GM21390 (cell line): ENCODE data around the gene CD52.

ENCODE experiments used
- ATAC-seq: cut with Tn5 transposase; IDR thresholded peaks from one replicate; pipeline ENCODE4 v1.9.1; 2021; ENCODE audit not compliant: unreplicated experiment

Gene CD52, protein sequence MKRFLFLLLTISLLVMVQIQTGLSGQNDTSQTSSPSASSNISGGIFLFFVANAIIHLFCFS

DNA sequence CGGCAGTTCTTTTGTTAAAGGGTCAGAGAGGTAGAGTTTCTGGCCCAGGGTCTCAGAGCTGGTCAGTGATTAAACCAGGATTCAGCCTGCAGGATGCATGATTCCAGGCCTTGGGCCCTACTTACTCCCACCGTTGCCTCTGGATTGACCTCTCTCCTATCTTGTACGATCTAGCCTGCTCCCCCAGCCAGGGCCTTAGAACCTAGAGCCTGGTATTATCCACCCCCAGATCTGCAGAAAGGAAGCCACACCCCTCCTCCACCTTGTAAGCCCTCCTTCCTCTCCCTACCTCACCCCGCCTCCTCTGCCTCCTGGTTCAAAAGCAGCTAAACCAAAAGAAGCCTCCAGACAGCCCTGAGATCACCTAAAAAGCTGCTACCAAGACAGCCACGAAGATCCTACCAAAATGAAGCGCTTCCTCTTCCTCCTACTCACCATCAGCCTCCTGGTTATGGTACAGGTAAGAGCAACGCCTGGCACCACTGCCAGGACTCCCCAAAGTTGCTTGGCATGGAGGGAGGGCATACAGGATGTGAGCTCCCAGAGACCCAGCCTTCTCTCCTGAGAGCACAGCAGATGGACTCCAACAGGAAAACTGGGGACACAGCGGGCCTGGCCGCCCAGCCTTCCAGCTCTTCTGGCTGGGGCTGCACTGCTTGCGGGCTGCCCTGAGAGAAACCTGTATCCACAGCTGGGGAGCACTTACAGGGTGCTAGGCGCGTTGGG, at the start of gene CD52:
CD52 (plus strand) TSS at position 347 of the 726 bp plus-strand sequence; CDS start at position 407, 60 bp downstream.
- ATAC-seq = no peak

DNA sequence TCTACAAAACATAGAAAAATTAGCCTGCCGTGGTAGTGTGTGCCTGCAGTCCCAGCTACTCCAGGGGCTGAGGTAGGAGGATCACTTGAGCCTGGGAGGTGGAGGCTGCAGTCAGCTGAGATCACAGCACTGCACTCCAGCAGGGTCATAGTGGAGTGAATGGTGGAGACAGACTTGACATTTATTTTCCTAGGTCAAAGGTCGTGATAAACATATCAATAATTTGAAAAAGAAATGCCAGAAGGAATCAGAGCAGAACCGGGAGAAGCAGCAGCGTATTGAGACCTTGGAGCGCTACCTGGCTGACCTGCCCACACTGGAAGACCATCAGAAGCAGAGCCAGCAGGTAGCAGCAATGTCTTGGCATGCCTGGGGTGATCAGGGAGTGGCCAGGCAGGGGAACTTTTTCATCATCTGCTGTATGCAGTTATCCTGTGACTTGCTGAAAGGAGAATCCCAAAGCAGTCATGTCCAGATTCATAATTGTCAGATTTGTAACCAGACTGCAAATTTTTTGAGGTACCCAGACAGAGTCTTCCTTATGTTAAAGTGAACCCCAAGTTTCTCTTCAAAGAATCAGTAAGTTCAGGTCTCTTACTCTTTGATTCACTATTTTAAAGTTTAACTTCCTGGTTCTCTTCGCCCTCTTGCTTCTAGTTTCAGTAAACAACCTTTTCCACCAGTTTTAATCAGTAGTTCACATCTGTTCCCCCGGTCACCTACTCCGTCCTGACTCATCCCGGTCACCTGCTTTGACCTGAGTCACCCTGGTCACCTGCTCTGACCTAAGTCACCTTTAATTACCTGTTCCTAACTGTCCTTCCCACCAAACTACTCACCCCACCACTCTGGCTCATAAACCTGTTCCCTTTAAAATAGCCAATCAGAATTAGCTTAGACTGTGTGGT, 49.2 kb upstream of the CD52 start:
- no peak for ATAC-seq

DNA sequence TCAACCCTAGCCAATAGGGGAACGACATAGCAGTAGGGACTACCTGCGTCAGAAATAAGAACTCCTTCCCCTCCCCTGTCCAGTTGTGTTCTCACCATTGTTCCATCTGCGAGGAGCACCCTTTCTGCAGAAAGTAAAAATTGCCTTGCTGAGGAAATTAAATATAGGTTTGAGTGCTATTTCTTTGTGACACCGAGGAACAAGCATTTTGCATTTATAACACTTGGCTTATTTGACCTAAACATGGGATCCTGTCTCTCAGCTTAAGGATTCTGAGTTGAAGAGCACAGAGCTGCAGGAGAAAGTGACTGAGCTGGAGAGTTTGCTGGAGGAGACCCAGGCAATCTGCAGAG, 48.6 kb upstream of the CD52 start:
- no peak for ATAC-seq

DNA sequence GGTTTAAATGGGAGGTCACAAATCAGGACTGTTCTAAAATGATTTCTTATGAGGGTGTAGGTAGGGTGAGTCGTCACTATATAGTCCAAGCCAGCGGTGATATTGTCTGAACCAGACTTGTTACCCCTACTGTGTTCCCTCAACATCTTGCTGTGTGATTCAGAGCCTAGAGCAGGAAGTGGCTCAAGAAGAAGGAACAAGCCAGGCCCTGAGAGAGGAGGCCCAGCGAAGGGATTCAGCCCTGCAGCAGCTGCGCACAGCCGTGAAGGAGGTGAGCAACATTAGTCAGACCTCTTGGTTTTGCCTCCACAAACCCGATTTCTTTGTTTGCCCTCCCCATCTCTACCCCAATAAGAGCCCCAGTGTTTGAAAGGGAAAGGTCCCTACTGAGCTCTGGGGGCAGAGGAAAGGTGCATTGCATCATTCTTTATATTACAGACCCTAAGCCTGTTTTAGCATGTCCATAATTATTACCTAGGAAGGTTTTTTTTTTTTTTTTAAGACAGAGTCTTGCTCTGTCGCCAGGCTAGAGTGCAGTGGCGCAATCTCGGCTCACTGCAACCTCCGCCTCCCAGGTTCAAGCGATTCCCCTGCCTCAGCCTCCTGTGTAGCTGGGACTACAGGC, 42.8 kb upstream of the CD52 start:
- ATAC-seq = no peak

DNA sequence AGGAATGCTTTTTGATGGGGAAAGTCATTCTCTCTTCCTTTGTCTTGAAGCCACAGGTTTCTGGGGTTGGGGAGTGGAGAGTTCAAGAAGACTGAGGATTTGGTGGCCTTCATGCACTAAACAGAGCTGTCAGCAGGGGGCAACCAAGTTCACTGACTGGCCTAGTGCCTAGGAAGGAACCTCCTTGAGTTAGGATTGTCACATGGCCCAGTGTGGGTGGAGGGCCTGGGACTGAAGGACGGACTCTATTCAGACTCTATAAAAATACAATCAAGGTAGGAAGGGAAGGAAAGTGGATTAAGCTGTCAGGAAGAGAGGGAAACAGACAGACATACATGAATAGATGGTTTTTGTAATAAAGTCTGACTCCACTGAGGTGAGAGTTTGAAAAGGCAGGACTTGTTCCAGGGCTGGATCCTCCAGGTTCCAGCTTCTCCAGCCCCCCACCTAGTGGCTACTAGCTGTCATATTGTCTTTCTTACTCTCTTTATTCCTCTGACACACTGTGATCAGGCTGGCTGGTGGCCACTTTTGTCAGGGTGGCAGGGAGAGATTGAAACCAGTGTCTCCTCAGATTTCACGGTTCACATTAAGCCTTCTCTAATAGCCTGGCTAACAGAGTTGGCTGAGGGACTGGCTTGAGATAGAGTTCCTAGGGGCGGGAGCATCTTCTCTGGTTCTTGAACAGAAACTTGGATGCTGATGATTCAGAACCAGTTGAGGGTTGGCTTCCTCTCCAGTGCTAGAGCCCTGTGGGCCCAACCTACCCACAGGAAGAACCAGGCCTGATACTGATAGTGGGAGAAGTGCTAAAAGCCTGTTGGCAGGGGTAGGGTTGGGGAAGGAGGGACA, 42.0 kb upstream of the CD52 start:
- no peak for ATAC-seq

DNA sequence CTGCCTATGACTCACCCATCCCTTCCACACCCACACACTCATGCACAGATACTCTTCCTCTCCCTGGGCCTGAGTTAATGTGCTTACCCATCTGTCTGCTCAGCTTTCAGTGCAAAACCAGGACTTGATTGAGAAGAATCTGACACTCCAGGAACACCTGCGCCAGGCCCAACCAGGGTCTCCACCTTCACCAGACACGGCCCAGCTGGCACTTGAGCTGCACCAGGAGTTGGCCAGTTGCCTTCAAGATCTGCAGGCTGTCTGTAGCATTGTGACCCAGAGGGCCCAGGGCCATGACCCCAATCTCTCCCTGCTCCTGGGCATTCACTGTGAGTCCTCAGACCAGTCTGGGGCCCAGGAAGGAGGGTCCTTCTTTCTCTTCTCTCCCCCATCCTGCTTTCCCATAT, 41.3 kb upstream of the CD52 start:
- ATAC-seq = no peak

DNA sequence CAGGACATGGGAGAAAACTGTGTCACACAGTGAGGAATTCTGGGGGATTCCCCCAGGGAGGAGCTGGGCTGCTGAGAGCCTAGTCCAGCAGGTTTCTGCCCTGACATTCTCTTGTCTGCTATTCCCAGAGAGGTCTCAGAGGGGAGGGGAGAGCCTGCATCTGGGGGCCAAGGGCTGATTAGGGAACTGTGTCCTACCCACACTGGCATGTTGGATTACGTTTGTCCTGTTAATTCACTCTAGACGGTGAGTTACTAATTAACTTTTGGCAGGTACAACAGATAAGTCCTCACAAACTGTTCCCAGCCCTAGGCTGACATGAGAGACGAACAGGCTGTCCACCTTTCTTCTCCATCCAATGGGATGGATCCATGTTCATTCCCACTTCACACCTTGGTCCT, 40.5 kb upstream of the CD52 start:
- ATAC-seq = no peak

DNA sequence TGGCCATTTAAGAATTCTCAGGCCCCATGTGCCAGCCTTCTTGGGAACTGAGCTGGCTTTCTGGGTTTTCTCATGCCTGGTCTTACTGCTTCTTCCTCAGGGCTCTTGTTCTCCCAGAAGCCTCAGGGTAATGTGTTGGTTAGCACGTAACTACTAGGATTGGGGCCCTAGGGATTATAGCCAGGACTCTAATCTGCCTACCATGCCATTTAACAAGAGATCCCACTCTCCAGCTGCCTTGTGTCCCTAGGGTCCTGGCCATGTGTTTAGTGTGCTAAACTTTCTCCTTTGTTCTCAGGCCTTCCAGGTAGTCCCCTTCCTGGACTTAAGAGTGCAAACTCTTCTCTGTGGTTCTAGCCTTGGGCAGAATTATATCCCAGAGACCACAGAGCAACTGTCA, 40.0 kb upstream of the CD52 start:
- no peak for ATAC-seq

DNA sequence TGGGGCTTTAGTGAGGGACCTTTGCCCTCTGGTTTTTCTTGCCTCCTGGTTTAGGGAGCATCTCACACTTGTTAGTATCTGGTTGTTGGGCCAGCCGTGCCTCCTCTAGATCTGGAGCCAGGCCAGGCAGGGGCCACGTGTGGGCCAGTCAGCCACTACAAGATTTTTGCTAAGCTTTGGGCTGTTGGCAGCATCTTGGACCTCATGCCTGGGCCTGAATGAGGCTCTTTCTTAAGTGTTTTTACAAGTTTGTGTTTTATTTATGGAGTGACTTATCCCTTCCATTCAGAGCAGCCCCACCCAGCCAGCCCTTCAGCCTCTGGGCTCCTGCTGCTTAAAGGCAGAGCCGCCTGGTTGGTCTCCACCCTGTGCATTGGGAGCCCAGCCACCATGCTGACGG, 39.5 kb upstream of the CD52 start:
- ATAC-seq = no peak

DNA sequence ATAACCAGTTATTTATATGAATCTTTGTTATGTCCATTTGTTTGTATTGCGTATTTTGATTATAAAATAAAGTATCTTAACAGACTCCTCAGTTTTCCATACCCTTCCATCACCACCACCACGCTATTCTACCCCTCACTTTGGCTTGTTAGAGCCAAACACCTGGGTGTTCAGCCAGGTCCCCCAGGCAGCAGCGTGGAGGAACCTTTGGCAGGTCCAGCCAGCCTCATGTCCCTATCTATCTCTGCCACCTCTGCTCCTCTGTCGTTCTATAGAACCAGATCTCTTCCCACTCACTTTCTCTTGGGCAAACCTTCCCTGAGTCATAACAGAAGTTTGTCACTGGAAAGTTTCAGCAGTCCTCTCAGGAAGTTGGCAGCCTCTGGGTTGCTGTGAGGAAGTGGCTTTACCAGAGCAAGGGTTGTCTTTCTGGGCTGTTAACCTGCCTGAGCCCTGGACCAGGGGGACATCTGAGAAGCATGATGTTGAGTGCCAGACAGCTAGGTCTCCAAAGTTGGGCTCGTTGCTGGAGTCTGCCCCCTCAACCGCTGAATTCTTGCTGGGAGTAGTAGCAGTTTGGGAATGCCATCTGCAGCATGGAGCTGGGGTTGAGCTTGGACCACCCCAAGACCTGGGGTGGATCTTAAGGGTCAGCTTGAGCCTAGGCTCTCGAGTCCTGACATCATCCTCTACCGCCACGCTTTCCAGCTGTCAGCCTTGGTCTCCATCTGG, 38.9 kb upstream of the CD52 start:
- ATAC-seq = no peak

DNA sequence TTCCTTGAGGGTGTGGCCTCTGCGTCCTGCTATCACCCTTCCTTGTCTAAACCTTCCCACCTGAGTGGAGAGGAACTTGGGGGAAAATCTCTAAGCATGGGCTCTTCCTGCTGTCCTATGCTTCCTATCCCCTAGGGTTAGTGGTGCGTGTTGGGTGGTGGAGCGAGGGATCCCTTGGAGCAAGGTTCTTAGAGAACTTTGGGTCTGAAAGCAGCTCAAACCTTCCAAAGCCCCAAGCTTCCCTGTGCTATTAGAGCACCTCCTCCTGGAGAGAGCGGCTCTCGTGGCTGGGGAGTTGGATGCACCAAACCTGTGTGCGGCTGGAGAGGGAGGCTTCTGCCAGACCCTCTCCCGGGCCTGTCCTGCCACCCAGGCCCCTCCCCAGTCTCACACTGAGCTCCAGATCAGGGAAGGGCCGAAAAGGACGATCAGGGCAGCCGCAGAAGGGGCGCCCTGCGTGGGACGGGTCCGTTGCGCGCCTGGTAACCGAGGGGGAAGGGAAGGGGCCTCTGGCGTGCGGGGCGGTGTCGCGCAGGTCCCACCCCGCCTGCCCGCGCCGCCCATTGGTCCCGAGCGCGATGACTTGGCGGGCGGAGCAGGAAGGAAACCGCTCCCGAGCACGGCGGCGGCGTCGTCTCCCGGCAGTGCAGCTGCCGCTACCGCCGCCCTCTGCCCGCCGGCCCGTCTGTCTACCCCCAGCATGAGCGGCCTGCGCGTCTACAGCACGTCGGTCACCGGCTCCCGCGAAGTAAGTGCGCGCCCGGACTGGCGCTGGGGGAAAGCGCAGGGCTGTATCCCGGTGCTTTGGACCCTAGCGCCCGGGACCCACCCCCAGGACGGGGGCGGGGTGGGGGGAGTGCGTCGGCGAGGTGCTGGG, 38.1 kb upstream of the CD52 start, which contains the start of gene SH3BGRL3:
SH3BGRL3 (plus strand) TSS at position 631 of the 877 bp plus-strand sequence; CDS start at position 701, 70 bp downstream.
- peak; percentile 57 for ATAC-seq

DNA sequence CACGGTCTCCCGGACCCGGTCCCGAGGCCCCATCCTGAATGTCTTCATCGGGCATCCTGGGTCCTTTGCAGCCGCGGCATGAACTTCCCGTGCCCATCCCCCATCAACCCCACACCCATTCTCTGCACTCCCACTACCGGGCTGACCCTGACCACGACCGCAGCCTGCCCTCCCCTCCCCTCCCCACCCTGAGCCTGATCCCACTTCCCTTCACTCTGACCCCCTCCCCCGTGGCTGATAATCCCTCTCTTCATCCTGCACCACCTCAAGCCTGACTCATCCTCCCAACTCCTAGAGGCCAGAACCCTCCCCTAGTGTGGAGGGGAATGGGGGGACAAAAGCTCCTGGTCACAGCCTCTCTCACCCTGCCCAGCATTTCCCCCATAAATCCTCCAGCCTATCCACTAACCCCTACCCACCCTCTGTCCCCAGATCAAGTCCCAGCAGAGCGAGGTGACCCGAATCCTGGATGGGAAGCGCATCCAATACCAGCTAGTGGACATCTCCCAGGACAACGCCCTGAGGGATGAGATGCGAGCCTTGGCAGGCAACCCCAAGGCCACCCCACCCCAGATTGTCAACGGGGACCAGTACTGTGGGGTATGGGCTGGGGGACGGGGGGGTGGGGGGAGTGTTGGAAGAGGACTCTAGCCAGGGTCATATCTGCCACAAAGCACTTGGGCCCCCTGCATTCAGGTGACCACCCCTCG, 37.3 kb upstream of the CD52 start:
- no peak for ATAC-seq

DNA sequence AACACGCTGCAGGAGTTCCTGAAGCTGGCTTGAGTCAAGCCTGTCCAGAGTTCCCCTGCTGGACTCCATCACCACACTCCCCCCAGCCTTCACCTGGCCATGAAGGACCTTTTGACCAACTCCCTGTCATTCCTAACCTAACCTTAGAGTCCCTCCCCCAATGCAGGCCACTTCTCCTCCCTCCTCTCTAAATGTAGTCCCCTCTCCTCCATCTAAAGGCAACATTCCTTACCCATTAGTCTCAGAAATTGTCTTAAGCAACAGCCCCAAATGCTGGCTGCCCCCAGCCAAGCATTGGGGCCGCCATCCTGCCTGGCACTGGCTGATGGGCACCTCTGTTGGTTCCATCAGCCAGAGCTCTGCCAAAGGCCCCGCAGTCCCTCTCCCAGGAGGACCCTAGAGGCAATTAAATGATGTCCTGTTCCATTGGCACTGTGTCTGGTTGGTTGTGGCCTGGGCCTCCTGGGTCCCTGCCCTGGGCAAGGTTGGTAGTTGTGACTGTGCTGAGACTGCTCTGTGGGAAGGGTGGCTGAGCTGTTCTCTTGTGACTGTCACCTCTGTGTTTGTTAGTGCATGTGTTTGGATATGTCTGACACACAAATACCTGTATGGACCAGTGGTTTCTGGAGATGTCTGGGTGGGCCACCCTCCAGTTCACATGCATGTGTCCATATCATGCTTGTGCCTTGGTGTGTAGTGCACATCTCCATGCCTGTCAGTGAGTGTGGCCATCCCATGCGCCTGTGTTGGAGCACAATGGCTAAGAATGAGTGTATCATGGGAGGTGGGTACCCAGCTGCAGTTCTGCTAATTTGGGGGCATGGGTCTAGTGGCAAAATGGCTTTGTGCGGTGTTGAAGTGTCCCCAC, 36.4 kb upstream of the CD52 start:
- no peak for ATAC-seq

DNA sequence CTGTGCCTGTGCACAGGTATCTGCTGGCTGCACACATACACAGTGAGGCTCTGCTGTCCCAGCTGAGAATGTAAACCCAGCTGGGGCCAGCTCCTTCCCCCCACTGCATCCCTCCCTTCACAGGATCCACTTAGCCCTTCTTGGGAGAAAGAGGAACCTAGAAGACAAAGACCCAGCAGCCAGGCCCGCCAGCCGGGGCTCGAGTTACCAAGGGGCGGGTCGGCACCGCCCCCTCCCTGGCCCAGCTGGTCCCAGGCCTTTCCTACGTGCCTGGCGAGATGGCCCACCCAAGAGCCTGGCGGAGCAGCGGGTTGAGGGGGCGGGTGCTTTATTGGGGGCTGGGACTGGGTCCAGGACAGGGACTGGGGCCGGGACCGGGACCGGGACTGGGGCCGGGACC, 35.8 kb upstream of the CD52 start:
- no peak for ATAC-seq

DNA sequence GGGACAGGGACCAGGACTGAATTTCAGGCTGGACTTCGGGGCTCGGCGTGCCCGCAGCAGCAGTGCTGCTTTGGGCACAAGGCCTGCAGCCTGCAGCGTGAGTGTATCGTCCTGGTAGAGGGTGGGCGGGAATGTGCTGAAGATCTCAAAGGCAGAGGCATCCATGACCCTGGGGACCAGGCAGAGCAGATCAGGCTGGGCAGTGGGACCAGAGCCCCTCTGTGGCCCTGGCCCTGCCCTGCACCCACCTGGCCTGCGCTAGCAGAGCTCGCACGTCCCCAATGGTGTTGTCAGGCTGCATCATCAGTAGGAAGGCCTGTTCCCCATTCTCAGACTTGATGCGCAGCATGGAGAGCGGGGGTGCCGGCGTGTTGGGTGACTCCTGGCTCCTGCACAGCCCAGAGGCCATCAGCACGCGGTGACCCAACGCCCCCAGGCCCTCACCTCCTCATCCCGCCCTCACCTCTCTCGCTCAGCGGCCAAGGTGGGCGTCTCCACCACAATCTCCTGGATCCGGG, 35.3 kb upstream of the CD52 start:
- ATAC-seq = no peak

DNA sequence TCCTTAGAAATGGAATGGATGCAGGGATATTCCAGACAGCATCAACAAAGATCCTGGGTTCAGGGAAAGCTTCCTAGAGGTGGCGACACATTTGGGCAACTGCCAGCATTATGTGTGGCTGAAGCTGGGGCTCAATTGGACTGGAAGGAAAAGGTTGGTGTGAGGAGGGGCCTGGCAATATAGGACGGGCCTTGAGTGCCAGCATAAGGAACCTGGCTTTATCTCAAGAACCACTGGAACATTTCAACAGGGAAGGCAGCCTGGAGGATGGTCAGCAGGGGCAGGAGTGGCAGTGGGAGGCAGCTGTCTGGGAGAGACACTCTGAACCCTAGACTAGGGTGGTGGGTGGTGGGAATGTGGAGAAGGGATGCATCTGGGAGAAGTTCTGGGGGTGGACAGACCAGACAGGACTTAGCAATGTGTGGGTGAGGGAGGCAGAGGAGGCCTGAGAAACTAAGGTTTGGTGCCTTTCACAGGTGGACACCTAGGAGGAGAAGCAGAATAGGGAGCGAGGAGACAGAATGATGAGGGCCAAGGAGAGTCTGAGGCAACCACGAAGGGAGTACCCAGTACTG, 34.4 kb upstream of the CD52 start:
- no peak for ATAC-seq
